GM19438 (cell line): ENCODE data around the gene ERBB2.

Source experiments
- ATAC-seq: cut with Tn5 transposase; IDR thresholded peaks from one replicate; pipeline ENCODE4 v1.9.1; 2021; ENCODE audit warnings: low read depth; ENCODE audit not compliant: unreplicated experiment

Gene ERBB2

DNA sequence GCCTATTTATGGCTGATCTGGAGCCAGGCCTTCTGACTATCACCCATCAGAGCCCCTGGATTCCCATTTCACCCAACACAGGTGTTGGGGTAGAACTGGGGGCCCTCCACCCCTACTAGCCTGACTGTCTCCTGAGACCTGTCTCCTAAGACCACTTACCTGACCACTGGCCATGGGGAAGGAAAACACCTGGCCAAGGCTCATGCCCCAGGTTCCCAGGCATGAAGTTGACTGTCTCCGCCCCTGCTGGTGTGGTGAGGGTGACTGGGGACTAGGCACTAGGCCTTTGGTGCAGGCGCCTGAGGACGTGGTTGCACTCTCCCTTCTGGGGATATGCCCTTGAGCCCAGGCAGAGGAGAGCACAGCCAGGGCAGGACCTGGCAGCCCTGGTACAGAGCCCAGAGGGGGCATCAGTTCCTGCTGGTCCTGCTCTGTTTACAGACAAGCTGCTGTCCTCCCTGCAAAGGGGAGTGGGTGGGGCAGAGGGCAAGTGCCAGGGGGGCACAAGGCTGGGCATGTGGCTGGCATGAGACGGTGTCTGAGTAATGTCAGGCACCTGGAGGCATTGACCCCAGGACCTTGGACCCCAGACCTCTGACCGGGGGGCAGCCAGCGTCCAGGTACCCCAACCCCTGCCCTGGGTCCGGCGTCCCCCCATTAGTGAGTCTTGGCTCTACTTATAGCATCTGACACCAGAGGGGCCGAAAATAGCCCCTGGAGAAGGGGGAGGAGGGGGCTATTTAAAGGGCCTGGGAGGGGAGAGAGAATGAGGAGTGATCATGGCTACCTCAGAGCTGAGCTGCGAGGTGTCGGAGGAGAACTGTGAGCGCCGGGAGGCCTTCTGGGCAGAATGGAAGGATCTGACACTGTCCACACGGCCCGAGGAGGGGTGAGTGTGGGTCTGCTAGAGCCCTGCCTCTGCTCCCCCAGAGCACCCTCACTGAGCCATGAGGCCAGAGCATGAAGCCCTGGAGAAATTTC is 35.0 kb upstream of the ERBB2 start, which contains the start of gene TCAP:
Gene TCAP (plus strand): TSS at position 769 of the 981 bp plus-strand sequence. CDS start 11 bp downstream, at position 780.
- no peak for ATAC-seq

DNA sequence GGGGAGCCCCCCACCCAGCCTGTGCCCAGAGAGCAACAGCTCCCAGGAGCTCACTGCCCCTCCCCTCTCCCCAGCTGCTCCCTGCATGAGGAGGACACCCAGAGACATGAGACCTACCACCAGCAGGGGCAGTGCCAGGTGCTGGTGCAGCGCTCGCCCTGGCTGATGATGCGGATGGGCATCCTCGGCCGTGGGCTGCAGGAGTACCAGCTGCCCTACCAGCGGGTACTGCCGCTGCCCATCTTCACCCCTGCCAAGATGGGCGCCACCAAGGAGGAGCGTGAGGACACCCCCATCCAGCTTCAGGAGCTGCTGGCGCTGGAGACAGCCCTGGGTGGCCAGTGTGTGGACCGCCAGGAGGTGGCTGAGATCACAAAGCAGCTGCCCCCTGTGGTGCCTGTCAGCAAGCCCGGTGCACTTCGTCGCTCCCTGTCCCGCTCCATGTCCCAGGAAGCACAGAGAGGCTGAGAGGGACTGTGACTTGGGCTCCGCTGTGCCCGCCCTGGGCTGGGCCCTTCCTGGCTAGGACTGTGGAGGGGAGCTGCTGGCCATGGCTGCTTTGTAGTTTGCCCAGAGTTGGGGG is 34.1 kb upstream of the ERBB2 start:
- no peak for ATAC-seq

DNA sequence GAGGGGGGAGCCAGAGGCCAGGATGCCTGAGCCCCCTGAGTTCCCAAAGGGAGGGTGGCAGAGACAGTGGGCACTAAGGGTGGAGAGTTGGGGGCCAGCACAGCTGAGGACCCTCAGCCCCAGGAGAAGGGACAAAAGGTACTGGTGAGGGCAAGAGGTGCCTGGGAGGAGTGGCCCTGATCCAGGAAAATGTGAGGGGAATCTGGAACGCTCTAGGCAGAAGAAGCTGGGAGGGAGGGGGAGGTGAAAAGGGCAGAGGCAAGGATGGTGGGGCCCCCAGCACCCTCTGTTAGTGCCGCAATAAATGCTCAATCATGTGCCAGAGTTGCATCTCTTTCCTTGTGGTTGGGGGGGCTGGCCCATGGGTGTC is 33.6 kb upstream of the ERBB2 start:
- ATAC-seq, result no peak

DNA sequence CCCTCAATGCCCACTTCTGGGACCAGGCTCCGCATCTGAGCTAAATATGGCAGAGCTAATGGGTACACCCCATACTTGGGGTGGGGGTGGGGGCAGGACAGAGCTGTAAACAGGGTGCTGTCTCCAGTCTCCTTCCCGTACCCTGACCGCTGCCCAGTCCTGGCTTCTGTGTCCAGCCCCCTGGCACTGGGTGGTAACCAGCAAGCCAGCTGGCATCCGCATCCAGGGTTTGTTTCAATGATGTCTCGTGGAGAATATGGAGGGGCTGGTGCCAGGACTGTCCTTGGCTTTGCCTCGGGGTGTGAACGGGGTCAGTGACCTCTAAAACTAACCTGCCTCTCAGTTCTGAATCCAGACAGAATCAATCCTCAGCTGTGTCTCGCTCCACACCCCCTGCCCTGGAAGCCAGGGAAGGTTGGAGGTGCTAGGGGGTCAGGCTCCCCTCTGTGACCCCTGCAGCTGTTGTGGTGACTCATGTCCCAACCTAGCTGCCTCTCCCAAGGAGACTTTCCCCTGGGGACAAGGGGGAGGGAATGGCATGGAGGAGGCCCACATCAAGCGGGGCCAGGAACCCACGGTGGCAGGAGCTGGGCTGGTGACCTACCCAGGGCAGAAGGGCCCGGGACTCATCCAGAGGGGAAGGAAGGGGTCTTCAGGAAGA is 33.1 kb upstream of the ERBB2 start:
- ATAC-seq, result no peak

DNA sequence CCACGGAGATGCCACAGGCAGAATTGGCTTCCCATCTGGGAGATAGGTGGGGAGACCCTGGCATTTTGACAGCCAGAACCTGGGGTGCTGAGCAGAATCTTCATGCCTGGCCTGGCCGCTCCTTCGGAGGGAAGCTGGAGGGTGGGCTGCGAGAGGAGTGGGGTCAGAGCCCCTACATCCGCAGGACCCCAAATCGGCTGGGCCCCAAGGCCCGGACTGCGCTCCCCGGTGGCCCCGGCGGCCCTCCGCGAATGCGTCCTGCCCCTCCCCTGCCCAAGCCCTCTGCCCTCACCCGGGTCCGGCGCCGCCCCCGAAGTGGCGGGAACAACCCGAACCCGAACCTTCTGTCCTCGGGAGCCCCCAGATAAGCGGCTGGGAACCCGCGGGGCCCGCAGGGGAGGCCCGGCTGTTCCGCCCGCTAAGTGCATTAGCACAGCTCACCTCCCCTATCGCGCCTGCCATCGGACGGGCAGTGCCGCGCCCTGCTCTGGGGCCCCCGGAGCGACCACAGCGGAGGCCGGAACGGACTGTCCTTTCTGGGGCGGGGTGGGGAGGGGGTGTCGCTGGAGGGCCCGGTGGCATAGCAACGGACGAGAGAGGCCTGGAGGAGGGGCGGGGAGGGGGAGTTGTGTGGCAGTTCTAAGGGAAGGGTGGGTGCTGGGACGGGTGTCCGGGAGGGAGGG is 32.5 kb upstream of the ERBB2 start:
- no peak for ATAC-seq

DNA sequence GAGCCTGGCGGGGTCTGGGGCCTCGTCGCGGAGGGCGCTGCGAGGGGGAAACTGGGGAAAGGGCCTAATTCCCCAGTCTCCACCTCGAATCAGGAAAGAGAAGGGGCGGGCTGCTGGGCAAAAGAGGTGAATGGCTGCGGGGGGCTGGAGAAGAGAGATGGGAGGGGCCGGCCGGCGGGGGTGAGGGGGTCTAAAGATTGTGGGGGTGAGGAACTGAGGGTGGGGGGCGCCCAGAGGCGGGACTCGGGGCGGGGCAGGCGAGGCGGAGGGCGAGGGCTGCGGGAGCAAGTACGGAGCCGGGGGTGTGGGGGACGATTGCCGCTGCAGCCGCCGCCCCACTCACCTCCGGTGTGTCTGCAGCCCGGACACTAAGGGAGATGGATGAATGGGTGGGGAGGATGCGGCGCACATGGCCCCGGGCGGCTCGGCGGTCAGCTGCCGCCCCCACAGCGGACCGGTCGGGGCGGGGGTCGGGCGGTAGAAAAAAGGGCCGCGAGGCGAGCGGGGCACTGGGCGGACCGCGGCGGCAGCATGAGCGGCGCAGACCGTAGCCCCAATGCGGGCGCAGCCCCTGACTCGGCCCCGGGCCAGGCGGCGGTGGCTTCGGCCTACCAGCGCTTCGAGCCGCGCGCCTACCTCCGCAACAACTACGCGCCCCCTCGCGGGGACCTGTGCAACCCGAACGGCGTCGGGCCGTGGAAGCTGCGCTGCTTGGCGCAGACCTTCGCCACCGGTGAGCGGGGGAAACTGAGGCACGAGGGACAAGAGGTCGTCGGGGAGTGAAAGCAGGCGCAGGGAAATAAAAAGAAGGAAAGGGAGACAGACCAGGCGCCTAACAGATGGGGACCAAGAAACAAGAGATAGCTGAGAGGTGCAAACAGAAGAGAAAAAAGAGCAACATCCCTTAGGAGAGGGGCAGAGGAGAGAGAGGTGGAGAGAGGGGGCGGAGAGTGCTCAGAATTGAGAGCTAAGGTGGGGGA is 31.6 kb upstream of the ERBB2 start, which contains the start of gene PNMT:
Gene PNMT (plus strand): TSS at position 509 of the 980 bp plus-strand sequence. CDS start 23 bp downstream, at position 532.
- no peak for ATAC-seq

DNA sequence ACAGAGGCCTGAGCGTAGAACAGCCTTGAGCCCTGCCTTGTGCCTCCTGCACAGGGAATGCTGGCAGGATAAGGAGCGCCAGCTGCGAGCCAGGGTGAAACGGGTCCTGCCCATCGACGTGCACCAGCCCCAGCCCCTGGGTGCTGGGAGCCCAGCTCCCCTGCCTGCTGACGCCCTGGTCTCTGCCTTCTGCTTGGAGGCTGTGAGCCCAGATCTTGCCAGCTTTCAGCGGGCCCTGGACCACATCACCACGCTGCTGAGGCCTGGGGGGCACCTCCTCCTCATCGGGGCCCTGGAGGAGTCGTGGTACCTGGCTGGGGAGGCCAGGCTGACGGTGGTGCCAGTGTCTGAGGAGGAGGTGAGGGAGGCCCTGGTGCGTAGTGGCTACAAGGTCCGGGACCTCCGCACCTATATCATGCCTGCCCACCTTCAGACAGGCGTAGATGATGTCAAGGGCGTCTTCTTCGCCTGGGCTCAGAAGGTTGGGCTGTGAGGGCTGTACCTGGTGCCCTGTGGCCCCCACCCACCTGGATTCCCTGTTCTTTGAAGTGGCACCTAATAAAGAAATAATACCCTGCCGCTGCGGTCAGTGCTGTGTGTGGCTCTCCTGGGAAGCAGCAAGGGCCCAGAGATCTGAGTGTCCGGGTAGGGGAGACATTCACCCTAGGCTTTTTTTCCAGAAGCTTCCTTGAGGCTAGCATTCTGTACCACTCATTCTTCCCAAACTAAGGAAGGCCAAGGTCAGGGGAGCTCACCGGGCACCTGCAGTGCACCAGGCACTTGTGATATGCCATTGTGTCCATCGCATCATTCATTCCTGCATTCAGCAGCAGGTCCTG is 29.7 kb upstream of the ERBB2 start:
- no peak for ATAC-seq

DNA sequence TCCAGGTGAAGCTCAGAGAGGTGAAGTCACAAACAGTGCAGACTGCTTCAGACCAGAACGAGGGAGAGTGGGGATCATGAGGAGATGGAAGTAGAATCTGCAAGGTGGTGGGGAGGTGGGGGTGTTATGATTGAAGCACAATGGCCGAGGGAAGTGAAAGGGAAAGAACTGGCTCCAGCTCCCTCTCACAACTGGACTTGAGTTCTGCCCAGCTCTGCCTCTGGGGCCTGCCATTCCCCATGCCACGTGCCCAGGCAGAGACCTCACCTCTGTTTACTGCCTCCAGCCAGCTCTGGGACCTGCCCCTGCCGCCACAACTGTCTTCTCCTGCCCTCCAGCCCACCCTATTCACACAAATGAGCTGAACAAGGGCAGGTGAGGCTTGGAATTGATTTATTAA is 29.1 kb upstream of the ERBB2 start:
- no peak for ATAC-seq

DNA sequence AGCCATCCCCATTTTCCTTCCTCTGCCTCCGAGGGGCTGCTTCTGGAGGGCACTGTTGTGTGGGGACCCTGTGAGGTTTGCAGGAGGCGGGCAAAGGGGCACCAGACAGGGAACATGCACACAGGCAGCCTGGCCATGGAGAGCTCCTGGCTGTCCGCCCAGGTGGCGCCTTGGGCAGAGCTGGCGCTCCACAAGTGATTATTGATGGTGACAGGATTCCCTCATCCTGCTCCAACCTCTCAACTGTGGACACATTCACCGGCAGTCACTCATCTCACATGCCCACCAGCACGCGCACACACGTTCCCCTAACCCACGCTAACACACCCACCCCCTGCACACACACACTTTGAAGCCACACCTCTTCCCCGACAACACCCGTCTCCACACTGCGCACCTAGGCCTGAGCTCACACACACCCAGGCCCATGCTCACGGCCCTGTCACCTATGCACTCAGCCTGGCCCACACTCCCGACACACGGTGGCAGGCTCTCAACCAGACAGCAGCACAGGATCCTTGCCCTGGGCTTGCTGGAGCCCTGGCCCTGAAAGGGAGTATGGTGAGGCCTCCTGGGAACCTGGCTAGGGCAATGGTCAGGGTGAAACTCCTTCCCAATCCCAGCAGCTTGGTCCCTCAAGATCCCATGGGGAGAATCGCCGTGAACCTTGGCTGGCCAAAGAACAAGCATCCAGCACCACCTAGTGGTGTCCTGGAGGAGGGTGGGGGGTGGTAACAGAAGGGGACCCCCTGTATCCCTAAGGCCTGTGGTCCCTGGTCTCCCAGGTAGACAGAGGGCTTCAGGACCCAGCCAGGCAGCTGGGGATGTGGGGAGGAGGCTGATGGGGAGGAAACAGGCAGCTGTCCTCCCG is 28.0 kb upstream of the ERBB2 start:
- ATAC-seq, result no peak

DNA sequence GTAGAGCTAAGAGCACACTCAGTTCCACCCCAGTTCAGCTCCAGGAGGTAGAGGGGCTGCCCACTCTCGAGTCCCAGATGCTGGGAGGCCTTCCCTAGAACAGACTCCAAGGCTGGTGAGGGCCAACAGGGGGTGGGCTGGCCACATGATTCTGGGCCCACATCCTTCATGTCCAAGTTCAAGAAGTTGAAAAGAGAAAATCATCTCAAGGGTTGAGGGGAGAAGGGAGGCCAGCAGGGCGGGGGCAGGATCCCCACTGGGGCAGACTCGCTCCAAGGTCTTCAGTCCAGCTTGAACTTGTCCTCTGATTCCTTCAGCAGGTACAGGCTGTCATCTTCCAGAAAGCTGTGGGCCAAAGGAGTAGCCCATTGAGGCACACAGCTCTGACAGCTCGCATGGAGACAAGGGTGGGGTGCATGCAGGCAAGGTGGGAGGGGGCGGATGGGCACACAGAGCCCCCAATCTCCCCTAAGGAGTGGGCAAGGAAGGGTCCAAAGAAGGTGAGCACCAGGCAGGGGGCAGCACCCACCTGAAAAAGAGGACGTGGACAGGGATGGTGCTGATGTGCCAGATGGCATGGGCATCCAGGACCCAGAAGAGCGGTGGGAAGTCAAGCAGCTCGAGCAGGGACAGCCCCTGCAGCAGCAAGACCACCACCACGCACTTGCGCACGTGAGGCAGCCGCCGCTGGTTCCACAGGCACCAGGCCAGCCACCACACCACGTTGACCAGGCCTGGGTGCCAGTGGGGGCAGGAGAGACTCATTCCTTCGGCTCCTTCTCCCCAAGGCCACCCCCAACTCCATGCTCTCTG is 27.1 kb upstream of the ERBB2 start:
- ATAC-seq, result no peak

DNA sequence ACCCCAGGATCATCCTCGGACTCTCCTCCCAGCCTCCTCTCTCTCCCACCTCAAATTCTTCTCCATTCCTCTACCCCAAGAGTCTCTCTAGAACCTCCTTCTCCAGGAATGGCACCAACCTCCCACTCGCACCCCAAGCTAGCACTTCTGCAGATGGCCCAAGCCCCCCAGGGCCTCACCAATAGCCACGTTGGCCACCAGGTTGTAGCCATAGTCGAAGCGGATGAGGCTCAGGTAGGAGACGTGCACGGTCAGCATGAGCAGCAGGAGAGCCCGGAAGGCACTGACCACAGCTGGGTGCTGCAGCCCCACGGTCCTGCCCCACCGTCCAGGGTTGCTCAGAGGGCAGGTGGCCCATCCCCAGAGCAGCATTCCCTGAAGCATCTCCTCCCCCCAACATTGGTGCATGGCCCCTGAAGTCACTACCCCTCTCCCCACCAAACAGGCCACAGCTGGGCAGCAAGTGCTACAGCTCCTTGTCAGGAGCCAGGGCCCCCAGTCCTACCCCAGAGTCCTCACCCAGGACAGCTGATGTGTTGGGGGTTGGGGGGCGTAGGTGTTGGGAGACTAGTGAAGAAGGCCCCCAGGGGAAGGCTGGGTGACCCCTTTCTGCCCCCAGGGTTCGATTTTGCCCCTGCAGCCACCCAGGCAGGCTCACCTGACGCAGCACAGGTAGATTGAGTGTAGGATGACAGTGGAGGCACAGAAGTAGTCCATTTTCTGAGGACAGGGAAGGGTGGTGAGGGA is 26.4 kb upstream of the ERBB2 start:
- no peak for ATAC-seq

DNA sequence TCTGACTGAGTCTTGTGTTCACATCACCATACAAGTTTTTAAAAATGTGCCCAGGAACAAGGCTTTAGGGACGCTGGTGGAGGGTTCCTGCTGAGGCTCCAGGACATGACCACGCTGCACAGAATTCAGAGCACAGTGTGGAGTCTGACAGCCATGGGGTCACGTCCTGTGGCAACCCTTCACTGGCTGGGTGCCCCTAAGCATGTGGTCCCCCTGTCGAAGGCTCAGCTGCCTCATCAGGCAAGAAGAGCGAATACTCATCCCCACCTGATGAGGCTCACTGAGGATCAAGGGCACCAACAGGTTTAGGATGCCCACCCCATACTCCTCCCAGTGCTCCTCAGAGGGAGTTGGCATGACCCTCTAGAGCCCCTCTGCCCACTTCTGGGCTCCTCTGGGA is 25.7 kb upstream of the ERBB2 start:
- no peak for ATAC-seq

DNA sequence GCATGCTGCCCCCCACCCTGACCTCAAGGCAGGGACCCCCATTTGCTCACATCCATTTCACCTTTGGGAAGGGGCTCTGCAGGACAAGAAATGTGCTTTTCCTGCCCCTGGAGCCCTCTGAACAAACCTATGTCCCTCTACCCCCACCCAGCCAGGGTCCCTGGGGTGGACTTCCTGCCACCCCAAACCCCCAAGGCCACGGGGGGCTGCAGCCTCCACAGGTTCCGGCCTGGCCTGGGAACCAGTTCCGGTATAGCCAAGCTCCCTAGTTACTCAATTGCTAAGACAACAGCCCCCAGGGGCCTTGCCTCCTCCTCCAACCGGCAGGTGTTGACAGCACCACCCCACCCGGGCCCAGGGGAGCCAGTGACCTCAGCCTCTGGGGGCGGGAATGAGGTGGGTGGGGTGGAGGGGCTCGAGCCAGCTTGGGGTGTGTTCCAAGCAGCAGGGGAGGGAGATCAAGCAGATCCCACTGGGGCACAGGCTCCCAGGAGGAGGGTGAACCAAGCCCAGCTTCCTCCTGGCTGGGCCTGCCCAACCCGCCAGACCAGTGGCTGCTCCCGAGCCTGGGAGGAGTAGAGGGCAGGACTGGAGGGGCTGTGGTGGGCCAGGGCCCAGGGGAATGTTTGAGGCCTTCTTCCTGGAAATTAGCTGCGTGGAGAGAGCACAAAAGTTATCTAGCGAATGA is 25.0 kb upstream of the ERBB2 start:
- ATAC-seq, result no peak

DNA sequence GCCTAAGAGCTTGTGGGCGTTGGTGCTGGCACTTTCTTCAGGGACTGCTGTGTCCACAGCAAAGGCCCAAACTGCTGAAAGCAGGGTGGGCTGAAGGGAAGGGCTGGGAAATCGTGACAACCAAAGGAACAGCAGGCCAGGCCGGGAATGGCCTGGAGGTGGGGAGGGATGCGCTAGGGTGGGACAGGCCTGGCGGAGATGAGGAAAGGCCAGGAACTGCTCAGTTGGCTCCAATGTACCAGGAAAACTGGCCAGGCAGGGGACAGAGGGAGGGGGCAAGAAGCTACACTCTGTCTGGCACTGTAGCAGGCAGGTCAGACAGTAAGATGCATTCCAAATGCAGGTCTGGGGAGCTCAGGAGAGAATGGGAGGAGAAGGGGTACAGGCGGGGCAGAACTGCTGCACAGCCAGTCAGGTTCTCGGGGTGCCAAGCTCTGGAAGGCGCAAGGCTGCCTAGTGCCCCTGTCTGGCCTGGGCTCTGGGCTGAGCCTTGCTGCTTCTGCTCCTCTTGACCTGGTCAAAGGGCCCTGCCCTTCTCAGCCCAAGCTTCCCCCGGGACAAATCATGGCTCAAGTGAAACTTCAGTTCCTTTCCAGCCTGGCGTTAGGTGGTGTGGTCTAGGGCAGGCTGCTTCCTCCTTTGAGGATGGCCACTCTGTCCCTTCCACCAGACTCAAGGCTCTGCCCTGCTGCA is 24.3 kb upstream of the ERBB2 start:
- no peak for ATAC-seq

DNA sequence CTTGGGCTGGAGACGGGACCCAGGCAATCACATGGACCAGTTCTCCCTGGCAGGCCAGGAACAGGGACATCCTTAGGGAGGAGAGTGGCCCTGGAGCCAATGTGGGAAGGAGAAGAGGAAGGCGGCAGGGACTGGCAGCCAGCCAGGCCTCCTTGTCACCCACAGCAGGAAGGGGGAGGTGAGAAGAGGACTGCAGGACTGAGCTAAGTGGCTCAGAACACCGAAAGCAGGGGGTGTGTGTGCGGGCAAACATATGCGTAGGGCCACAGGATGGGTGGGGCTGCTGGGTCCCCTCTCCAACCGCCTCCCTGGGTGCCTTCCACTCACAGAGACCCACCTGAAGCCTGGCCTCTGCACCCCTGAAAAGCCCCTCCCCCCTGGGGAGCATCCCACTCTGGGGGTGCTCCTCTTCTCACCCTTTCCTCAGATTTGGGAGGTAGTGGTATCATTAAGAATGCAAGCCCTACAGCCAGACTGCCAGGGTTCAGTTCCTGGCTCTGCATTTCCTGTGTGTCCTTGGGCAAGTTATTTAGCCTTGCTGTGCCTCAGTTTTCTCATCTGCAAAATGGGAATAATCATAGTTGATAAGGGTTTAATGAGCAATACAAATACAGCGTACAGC is 23.6 kb upstream of the ERBB2 start:
- no peak for ATAC-seq
